AG04450 (cell line): ENCODE results near the gene CIDEC. TPM values are rescaled to one million over a fixed set of nuclear protein-coding genes. Genes with fewer than 3 reads are reported as not detected.
A peak's percentile ranks its signal among the peaks of the same experiment; 100 is the strongest.
"Not testable (repeated sequence)": the region's sequence is repeated elsewhere in the genome, so short reads cannot be mapped to it uniquely, and the experiment has no call there.

ENCODE experiments used
- CTCF ChIA-PET: fragments of 300-600, 350-600 bp; formaldehyde crosslinking; extraction: SDS; loops from one replicate; lab custom pipeline; 2022; ENCODE audit warnings: antibody characterized with exemption, inconsistent platforms; lab: Charles Lee
- POLR2A ChIA-PET: fragments of 350-600 bp; formaldehyde crosslinking; extraction: SDS; loops from one replicate; lab custom pipeline; 2021; ENCODE audit warnings: antibody characterized with exemption, inconsistent platforms; lab: Yijun Ruan, JAX
- DNase-seq: peaks from one replicate; pipeline ENCODE4 v3.0.0-alpha.2; 2011; ENCODE audit warnings: low read depth, low spot score
- H3K27ac ChIP-seq: one replicate; pipeline ENCODE4 v1.5.1; 2012; ENCODE audit warnings: low read depth, low read length, control low read depth
- H3K27me3 ChIP-seq: one replicate; pipeline ENCODE4 v1.6.0; 2012; ENCODE audit warnings: low read length; ENCODE audit not compliant: control insufficient read depth, insufficient read depth
- H3K4me3 ChIP-seq: 2 replicates; pipeline ENCODE4 v1.5.1; 2011; ENCODE audit warnings: mild to moderate bottlenecking, low read depth, low read length, control low read depth
- H3K9me3 ChIP-seq: 2 replicates; pipeline ENCODE4 v1.5.1; 2012; ENCODE audit warnings: low read length; ENCODE audit not compliant: control insufficient read depth, insufficient read depth
- CTCF ChIP-seq: IDR thresholded peaks from 2 replicates; pipeline ENCODE4 v1.5.1; 2011; ENCODE audit warnings: low read depth, low read length, control low read depth, inconsistent platforms
- polyA plus RNA-seq: library from polyadenylated mRNA; depleted of rRNA; stranded (reverse); fragments of >200 nt; gene quantifications from 2 replicates; pipeline ENCODE4 v1.2.3, GENCODE V29; 2011

CIDEC gene
- polyA plus RNA-seq, 1 experiment = not detected

- Histone ChIP-seq H3K9me3 (no peaks in the 10 kb centered on the region; the same call in 1 of the 2 replicates), H3K27me3 (no peaks in the 10 kb centered on the region), H3K4me3 (no peak overlapping the region), H3K27ac (no peak overlapping the region)
- DNase-seq = no peak
- ChIA-PET POLR2A (interaction anchor here (0.6 kb wide), 1 partner anchor 504 kb away, joined by 5 read pairs; no protein-coding TSS in a partner anchor), CTCF (no interaction called here)
- peak; percentile 36 for TF ChIP-seq CTCF
Measured at GRCh38 chr3:9862391-9863057, 17.5 kb downstream of the CIDEC start.

GRCh38 chr3:9861626-9862130 is 18.4 kb downstream of the CIDEC start:
- H3K27me3 ChIP-seq = no peaks in the 10 kb centered on the region
- H3K27ac ChIP-seq = no peak overlapping the region
- ChIA-PET POLR2A (interaction anchor here (0.7 kb wide), 1 partner anchor 10 kb away, joined by 4 read pairs; no protein-coding TSS in a partner anchor), CTCF (interaction anchor here (1.1 kb wide), 1 partner anchor 13 kb away, joined by 4 read pairs; no protein-coding TSS in a partner anchor)
- TF ChIP-seq CTCF = no peak
- no peaks in the 10 kb centered on the region; the same call in 1 of the 2 replicates for H3K9me3 ChIP-seq
- no peak for DNase-seq
- no peak overlapping the region for H3K4me3 ChIP-seq

- ChIA-PET POLR2A (interaction anchor here (0.7 kb wide), 1 partner anchor 10 kb away, joined by 4 read pairs; no protein-coding TSS in a partner anchor), CTCF (interaction anchor here (1.1 kb wide), 1 partner anchor 13 kb away, joined by 4 read pairs; no protein-coding TSS in a partner anchor)
- H3K9me3 ChIP-seq = no peaks in the 10 kb centered on the region; the same call in 1 of the 2 replicates
- DNase-seq = no peak
- H3K4me3 ChIP-seq = no peak overlapping the region
- H3K27ac ChIP-seq = no peak overlapping the region
- H3K27me3 ChIP-seq = no peaks in the 10 kb centered on the region
- TF ChIP-seq CTCF = no peak
Measured at GRCh38 chr3:9861201-9861600, 18.9 kb downstream of the CIDEC start.

GRCh38 chr3:9859530-9860025 is 20.5 kb downstream of the CIDEC start:
- no peak overlapping the region for H3K4me3 ChIP-seq
- CTCF ChIA-PET = no interaction called here
- no peak for DNase-seq
- no peak for TF ChIP-seq CTCF
- POLR2A ChIA-PET = no interaction called here
- H3K27ac ChIP-seq = no peak overlapping the region
- H3K9me3 ChIP-seq = no peaks in the 10 kb centered on the region; the same call in 1 of the 2 replicates
- no peaks in the 10 kb centered on the region for H3K27me3 ChIP-seq

GRCh38 chr3:9855594-9855993 is 24.5 kb downstream of the CIDEC start:
- peaks cover 2% of the 10 kb centered on the region for H3K27me3 ChIP-seq
- no peaks in the 10 kb centered on the region; the same call in 1 of the 2 replicates for H3K9me3 ChIP-seq
- ChIA-PET POLR2A (no interaction called here), CTCF (no interaction called here)
- TF ChIP-seq CTCF = no peak
- no peak overlapping the region for H3K4me3 ChIP-seq
- no peak overlapping the region for H3K27ac ChIP-seq
- no peak for DNase-seq

GRCh38 chr3:9854291-9854940 is 25.6 kb downstream of the CIDEC start:
- H3K27ac ChIP-seq, POLR2A ChIA-PET, H3K4me3 ChIP-seq, H3K9me3 ChIP-seq, H3K27me3 ChIP-seq, CTCF ChIA-PET, DNase-seq: not testable (repeated sequence)
